Hippocampal formation (tissue), 2 donors: ENCODE measurements around the gene GPR35.

ENCODE experiments used
- DNase-seq, 2 donors: peaks; one replicate each; lab custom pipeline; 2025; lab: John Stamatoyannopoulos, UW

The GPR35 gene

GRCh38 chr2:240623531-240624010, 1.7 kb upstream of the GPR35 start:
- DNase-seq, result no peak

- DNase-seq, result no peak
Measured at GRCh38 chr2:240624011-240624949, 1.0 kb upstream of the GPR35 start.

- DNase-seq, result no peak
Measured at GRCh38 chr2:240626531-240627300, 1.4 kb downstream of the GPR35 start.

GRCh38 chr2:240627736-240628506, 2.6 kb downstream of the GPR35 start:
- no peak for DNase-seq

- DNase-seq, result no peak
Measured at GRCh38 chr2:240628507-240628807, 3.2 kb downstream of the GPR35 start.

GRCh38 chr2:240628808-240629618, 3.7 kb downstream of the GPR35 start:
- DNase-seq, result no peak

- DNase-seq, result no peak
Measured at GRCh38 chr2:240629619-240629967, 4.3 kb downstream of the GPR35 start.

GRCh38 chr2:240629968-240630770, 4.9 kb downstream of the GPR35 start:
- no peak for DNase-seq

- no peak for DNase-seq
Measured at GRCh38 chr2:240630771-240631547, 5.7 kb downstream of the GPR35 start.

GRCh38 chr2:240631548-240632305, 6.4 kb downstream of the GPR35 start:
- DNase-seq, result no peak

GRCh38 chr2:240632306-240632721, 7.0 kb downstream of the GPR35 start:
- no peak for DNase-seq

- no peak for DNase-seq
Measured at GRCh38 chr2:240635121-240635997, 10.1 kb downstream of the GPR35 start.

- no peak for DNase-seq
Measured at GRCh38 chr2:240635998-240636547, 10.8 kb downstream of the GPR35 start.

- no peak for DNase-seq
Measured at GRCh38 chr2:240636563-240637115, 11.4 kb downstream of the GPR35 start.

- no peak for DNase-seq
Measured at GRCh38 chr2:240637116-240637900, 12.0 kb downstream of the GPR35 start.

- DNase-seq, result no peak
Measured at GRCh38 chr2:240637901-240638345, 12.6 kb downstream of the GPR35 start.
